Mucosa of rectum (tissue), 2 donors: ENCODE results near the gene C4orf51.

Experiments
- H3K27ac ChIP-seq, 2 donors: one replicate each; pipeline ENCODE4 v1.7.0; 2013; ENCODE audit warnings: inconsistent platforms in 2 of 2, low read depth in 2 of 2, low read length in 2 of 2
- H3K27me3 ChIP-seq, 2 donors: one replicate each; pipeline ENCODE4 v1.7.0; 2013; ENCODE audit warnings: low read length in 2 of 2; ENCODE audit not compliant: control insufficient read depth in 2 of 2, insufficient read depth in 2 of 2
- H3K36me3 ChIP-seq, 2 donors: one replicate each; pipeline ENCODE4 v1.7.0; 2013; ENCODE audit warnings: low read length in 2 of 2; ENCODE audit not compliant: control insufficient read depth in 2 of 2, insufficient read depth in 2 of 2
- H3K4me1 ChIP-seq, 2 donors: one replicate each; pipeline ENCODE4 v1.7.0; 2013; ENCODE audit warnings: low read length in 2 of 2, mild to moderate bottlenecking in 1 of 2; ENCODE audit not compliant: control insufficient read depth in 2 of 2, insufficient read depth in 2 of 2
- H3K4me3 ChIP-seq, 2 donors: one replicate each; pipeline ENCODE4 v1.7.0; 2013; ENCODE audit warnings: low read length in 2 of 2
- H3K9ac ChIP-seq, 2 donors: one replicate each; pipeline ENCODE4 v1.7.0; 2013; ENCODE audit warnings: low read length in 2 of 2, low read depth in 1 of 2, mild to moderate bottlenecking in 1 of 2
- H3K9me3 ChIP-seq, 2 donors: one replicate each; pipeline ENCODE4 v1.7.0; 2013; ENCODE audit warnings: low read length in 2 of 2; ENCODE audit not compliant: control insufficient read depth in 2 of 2
- donor health status: healthy.
- donor health status: Normal muscosa, but diverticular disease.

Gene C4orf51

GRCh38 chr4:145698507-145698906 is 18.6 kb downstream of the C4orf51 start:
- Histone ChIP-seq H3K9ac (no peak overlapping the region), H3K9me3 (no peaks in the 10 kb centered on the region), H3K27ac (no peak overlapping the region), H3K4me1 (no peaks in the 10 kb centered on the region), H3K4me3 (no peak overlapping the region), H3K36me3 (no peaks in the 10 kb centered on the region), H3K27me3 (no peaks in the 10 kb centered on the region)

- H3K27ac ChIP-seq, result no peak overlapping the region
- no peaks in the 10 kb centered on the region for H3K36me3 ChIP-seq
- H3K9ac ChIP-seq, result no peak overlapping the region
- H3K4me1 ChIP-seq, result no peaks in the 10 kb centered on the region
- no peaks in the 10 kb centered on the region for H3K27me3 ChIP-seq
- H3K9me3 ChIP-seq, result no peaks in the 10 kb centered on the region
- H3K4me3 ChIP-seq, result no peak overlapping the region
These were observed 24.0 kb downstream of the C4orf51 start for GRCh38 chr4:145703850-145704497.

DNA sequence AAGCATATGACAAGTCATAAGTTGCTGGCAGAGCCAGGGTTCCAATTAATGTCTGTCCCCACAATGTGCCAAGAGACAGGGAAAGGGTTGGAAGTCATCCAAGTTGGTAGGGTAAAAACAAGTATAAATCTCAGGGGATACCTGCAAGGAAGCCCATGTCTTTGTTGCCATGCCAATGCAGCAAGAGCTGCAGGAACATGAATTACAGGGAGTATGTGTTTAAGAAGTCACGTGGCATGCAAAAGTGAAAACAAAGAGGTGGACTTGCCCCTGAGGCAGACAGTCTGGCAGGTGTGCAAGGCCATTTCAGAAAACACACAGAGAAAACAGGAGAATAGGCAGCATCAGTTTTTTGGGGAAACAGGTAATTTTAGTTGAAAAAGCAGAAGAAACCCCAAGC is 29.4 kb downstream of the C4orf51 start:
- Histone ChIP-seq H3K27me3 (no peaks in the 10 kb centered on the region), H3K9me3 (no peaks in the 10 kb centered on the region), H3K27ac (no peak overlapping the region), H3K4me1 (no peaks in the 10 kb centered on the region), H3K36me3 (no peaks in the 10 kb centered on the region), H3K9ac (no peak overlapping the region), H3K4me3 (no peak overlapping the region)

GRCh38 chr4:145709843-145710242 is 29.9 kb downstream of the C4orf51 start:
- Histone ChIP-seq H3K27ac (no peak overlapping the region), H3K27me3 (no peaks in the 10 kb centered on the region), H3K36me3 (no peaks in the 10 kb centered on the region)

DNA sequence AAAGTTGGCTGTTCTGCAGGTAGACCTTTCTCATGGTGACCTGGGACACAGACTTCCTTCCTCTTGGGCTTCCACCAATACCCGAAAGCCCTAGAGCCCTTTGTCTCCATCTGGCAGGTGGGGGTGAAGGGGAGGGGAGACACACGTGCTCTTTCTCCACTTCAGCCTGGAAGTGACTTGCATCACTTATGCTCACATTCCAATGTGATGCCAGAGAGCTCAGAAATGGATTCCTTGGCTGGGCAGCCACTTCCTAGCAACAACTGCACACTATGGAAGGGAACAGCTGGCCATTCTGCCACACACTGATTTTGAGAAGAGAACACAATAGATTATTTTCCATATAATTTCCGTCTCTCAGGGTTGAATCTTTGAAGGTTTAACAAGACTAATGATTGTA is 36.3 kb downstream of the C4orf51 start:
- no peaks in the 10 kb centered on the region for H3K9me3 ChIP-seq
- H3K4me1 ChIP-seq, result no peaks in the 10 kb centered on the region
- H3K4me3 ChIP-seq, result no peak overlapping the region
- no peaks in the 10 kb centered on the region for H3K36me3 ChIP-seq
- no peak overlapping the region for H3K9ac ChIP-seq
- no peak overlapping the region for H3K27ac ChIP-seq
- H3K27me3 ChIP-seq, result no peaks in the 10 kb centered on the region

More at GRCh38 chr4:145709843-145710242, 29.9 kb downstream of the C4orf51 start:
- Histone ChIP-seq H3K9ac (no peak overlapping the region), H3K4me1 (no peaks in the 10 kb centered on the region), H3K4me3 (no peak overlapping the region), H3K9me3 (no peaks in the 10 kb centered on the region)

DNA sequence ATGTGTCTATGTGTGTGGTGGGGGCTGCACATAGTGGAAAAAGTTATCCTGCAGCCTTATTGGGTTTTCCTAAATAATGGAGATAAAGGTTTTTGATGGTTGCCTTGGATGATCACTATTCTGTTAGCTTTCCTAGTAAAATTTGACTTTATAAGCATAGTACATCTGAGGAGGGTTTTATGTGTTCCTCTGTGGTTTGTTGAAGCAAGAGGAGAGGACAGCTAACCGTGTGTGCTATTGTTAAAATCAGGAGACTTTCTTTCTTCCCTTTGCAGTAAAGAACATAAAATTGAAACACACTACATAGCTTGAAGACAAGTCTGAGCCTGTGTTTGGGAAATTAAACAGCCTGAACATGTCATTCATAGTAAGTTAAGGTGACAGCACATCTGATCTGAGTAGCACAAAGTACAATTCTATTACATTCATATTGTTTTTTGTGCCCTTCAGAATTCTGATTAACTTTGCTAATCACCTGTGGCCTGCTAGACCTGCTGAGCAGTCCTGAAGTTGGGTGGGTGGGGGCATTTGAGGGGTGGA is 36.8 kb downstream of the C4orf51 start:
- H3K27ac ChIP-seq, result no peak overlapping the region
- H3K9ac ChIP-seq, result no peak overlapping the region
- H3K4me1 ChIP-seq, result no peaks in the 10 kb centered on the region
- H3K9me3 ChIP-seq, result no peaks in the 10 kb centered on the region
- no peaks in the 10 kb centered on the region for H3K27me3 ChIP-seq
- H3K36me3 ChIP-seq, result no peaks in the 10 kb centered on the region
- H3K4me3 ChIP-seq, result no peak overlapping the region

DNA sequence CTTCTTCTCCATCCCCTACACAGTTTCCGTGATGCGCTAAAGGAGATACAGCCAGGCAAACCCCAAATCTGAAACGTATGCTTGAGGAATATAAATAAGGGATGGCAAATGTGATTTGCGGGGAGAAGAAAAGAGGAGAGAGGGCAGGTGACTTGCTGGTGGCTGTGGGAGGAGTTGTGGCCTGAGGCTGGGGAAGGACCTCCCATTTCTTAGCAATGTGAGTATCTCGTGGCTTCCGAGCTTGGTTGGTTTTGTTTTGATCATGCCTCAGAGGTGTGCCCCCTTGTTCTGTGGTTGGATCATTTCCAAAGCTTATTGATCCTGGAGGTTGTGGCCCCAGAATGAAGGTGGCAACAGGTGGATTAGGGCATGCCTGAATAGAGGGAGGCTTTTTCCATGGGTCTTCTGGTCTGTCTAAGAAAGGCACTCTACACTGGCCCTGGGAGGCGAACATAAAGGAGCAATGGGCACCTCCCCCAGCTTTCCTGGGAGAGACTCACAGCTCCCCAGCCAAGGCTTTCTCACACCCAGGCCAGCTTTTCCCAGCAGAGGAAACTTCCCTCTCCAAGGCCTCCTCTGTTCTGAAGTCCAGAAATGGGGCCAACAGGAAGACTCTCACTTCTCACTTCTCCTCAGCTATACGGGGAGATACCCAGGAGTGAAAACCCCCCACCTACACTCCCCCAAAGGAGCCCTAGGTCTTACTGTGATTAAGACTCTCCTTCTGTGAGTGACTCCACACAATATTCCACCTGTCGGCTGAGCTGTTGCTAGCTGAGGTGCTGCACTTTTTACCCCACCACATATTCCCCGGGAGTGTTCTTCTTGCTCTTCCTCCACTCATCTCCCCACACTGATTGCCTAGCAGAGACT is 40.0 kb downstream of the C4orf51 start:
- H3K9me3 ChIP-seq, result no peaks in the 10 kb centered on the region
- H3K4me3 ChIP-seq, result no peak overlapping the region
- no peak overlapping the region for H3K9ac ChIP-seq
- H3K27ac ChIP-seq, result no peak overlapping the region
- no peaks in the 10 kb centered on the region for H3K27me3 ChIP-seq
- no peaks in the 10 kb centered on the region for H3K4me1 ChIP-seq
- H3K36me3 ChIP-seq, result no peaks in the 10 kb centered on the region

DNA sequence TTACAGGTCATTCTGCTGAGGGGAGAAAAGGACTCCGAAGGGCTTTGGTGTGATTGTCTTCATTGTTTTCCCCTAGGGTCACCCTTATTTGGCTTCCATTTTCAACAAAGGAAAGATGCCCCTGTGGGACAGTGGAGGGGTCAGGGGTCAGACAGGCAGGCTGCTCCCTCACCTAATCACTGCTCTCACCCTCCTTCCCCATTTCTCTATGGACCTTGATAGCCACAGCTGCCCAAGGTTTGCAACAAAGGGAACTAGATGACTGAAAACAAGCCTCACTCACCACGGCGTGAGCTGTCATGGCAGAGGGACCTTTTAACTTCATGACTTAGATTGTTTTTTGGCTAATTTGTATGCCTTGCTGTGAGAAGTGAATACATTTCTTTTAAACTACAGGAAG is 40.7 kb downstream of the C4orf51 start:
- Histone ChIP-seq H3K4me1 (no peaks in the 10 kb centered on the region), H3K36me3 (no peaks in the 10 kb centered on the region), H3K9me3 (no peaks in the 10 kb centered on the region), H3K9ac (no peak overlapping the region), H3K4me3 (no peak overlapping the region), H3K27me3 (no peaks in the 10 kb centered on the region), H3K27ac (no peak overlapping the region)

GRCh38 chr4:145722561-145722960 is 42.6 kb downstream of the C4orf51 start:
- no peak overlapping the region for H3K4me3 ChIP-seq
- H3K27ac ChIP-seq, result no peak overlapping the region
- no peaks in the 10 kb centered on the region for H3K9me3 ChIP-seq
- no peaks in the 10 kb centered on the region for H3K36me3 ChIP-seq
- H3K9ac ChIP-seq, result no peak overlapping the region
- no peaks in the 10 kb centered on the region for H3K4me1 ChIP-seq
- H3K27me3 ChIP-seq, result no peaks in the 10 kb centered on the region

DNA sequence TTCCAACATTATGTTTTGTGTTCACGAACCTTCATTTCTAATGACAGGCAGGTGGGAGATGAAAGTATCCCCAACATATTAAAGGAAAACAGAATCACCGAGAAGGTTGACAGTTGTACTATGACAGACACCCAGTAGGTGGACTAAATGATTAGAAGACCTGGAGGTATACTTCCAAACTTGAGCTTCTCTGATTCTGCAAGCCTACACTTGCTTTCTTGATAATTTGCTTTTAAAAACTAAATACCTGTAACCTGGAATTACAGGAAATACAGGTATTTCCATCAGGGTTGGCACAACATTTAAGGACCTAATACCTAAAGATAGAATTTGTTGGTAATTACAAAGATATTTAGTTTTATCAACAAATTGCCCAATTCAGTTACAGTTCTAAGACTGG is 43.4 kb downstream of the C4orf51 start:
- Histone ChIP-seq H3K4me3 (no peak overlapping the region), H3K4me1 (no peaks in the 10 kb centered on the region), H3K27ac (no peak overlapping the region), H3K9ac (no peak overlapping the region), H3K36me3 (no peaks in the 10 kb centered on the region), H3K9me3 (no peaks in the 10 kb centered on the region), H3K27me3 (no peaks in the 10 kb centered on the region)
